ENCODE data around the gene JAK1.
A peak's percentile ranks its signal among the peaks of the same experiment; 100 is the strongest.

GRCh38 chr1:64856553-64856952 is 109.8 kb downstream of the JAK1 start:
- TF ChIP-seq POLR2AphosphoS5 (IDR thresholded peaks at IDR 0.05) (peak in 2 of 3 donors; percentile 22 to 30), CTCF (IDR thresholded peaks at IDR 0.05 in 8 of 11, conservative IDR thresholded peaks at IDR 0.05 in 3 of 11) (no peak), POLR2A (IDR thresholded peaks at IDR 0.05) (no peak)

Data from spleen (tissue), 7 donors.